Epithelial cell of proximal tubule (primary cell): ENCODE results near the gene ZNF783. TPM values are rescaled to one million over a fixed set of nuclear protein-coding genes. Genes with fewer than 3 reads are reported as not detected.
"Not testable (repeated sequence)": the region's sequence is repeated elsewhere in the genome, so short reads cannot be mapped to it uniquely, and the experiment has no call there.

ENCODE experiments used
- DNase-seq: peaks from one replicate; pipeline ENCODE4 v3.0.0-alpha.2; 2011; ENCODE audit warnings: low read depth
- H3K4me3 ChIP-seq: 2 replicates; pipeline ENCODE4 v1.5.1; 2011; ENCODE audit warnings: low read depth, mild to moderate bottlenecking, low read length
- total RNA-seq: library from RNA; depleted of rRNA; stranded (reverse); fragments of >200 nt; gene quantifications from 2 replicates; pipeline ENCODE4 v1.2.3, GENCODE V29; 2015
- TF ChIP-seq, protein P1 (sequence below): conservative IDR thresholded peaks from 2 replicates; pipeline ENCODE4 v1.5.1; 2012; ENCODE audit warnings: low read depth, mild to moderate bottlenecking, low read length

ZNF783 gene
- total RNA-seq, 1 donor from 2014 or later: 5.4 TPM

DNA sequence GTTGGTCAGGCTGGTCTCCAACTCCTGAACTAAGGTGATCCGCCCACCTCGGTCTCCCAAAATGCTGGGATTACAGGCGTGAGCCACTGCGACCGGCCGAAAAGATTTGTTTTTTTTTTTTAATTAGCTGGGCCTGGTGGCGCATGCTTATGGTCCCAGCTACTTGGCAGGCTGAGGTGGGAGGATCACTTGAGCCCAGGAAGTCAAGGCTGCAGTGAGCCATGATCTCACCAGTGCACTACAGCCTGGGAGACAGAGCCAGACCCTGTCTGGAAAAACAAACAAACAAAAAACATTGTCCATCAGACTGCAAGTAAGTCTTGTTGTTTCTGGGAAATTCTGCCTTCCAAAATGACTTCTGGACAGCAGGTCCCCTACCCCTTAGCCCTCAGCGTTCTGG is 38.8 kb upstream of the ZNF783 start:
- no peak overlapping the region for H3K4me3 ChIP-seq
- TF ChIP-seq, protein P1, sequence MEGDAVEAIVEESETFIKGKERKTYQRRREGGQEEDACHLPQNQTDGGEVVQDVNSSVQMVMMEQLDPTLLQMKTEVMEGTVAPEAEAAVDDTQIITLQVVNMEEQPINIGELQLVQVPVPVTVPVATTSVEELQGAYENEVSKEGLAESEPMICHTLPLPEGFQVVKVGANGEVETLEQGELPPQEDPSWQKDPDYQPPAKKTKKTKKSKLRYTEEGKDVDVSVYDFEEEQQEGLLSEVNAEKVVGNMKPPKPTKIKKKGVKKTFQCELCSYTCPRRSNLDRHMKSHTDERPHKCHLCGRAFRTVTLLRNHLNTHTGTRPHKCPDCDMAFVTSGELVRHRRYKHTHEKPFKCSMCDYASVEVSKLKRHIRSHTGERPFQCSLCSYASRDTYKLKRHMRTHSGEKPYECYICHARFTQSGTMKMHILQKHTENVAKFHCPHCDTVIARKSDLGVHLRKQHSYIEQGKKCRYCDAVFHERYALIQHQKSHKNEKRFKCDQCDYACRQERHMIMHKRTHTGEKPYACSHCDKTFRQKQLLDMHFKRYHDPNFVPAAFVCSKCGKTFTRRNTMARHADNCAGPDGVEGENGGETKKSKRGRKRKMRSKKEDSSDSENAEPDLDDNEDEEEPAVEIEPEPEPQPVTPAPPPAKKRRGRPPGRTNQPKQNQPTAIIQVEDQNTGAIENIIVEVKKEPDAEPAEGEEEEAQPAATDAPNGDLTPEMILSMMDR: no peak
- DNase-seq: no peak

DNA sequence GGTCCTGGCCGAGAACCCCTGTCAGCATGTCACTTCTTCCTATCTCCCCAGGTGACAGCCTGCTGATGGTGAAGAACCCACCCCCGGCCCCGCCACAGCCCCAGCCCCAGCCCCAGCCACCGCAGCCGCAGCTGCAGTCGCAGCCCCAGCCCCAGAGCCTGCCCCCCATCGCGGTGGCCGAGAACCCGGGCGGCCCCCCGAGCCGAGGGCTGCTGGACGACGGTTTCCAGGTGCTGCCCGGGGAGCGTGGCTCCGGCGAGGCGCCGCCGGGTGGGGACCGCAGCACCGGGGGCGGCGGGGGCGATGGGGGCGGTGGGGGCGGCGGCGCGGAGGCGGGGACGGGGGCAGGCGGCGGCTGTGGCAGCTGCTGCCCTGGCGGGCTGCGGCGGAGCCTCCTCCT is 38.2 kb upstream of the ZNF783 start:
- DNase-seq: no peak
- TF ChIP-seq, protein P1: no peak
- H3K4me3 ChIP-seq: no peak overlapping the region

DNA sequence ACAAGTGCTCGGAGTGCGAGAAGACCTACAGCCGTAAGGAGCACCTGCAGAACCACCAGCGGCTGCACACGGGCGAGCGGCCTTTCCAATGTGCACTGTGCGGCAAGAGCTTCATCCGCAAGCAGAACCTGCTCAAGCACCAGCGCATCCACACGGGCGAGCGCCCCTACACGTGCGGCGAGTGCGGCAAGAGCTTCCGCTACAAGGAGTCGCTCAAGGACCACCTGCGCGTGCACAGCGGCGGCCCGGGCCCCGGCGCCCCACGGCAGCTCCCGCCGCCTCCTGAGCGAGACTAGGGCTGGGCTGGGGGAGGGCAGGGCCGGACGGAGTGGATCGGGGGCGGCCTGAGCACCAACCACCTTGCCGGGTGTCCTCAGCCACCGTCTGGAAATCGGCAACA is 37.6 kb upstream of the ZNF783 start:
- no peak for DNase-seq
- TF ChIP-seq, protein P1: no peak
- no peak overlapping the region for H3K4me3 ChIP-seq

DNA sequence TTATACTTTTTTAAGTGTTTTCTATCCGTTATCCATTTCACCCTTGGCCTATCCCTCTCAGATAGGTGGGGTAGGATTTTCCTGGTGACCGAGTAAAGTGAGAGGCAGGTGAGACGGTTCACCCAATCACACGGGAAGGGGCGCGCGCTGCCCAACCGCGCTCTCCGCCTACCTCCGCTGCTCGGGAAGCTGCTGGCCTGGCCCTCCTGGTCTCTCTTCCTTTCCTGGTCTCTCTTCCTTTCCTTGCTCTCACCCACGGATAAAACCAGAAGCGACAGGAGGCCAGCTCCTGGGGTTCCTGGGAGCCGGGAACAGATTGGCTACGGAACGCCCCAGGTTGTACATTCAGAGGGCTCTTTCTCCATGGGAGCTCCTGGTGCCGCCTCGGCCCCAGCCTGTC is 36.9 kb upstream of the ZNF783 start:
- no peak overlapping the region for H3K4me3 ChIP-seq
- TF ChIP-seq, protein P1: no peak
- DNase-seq: no peak

DNA sequence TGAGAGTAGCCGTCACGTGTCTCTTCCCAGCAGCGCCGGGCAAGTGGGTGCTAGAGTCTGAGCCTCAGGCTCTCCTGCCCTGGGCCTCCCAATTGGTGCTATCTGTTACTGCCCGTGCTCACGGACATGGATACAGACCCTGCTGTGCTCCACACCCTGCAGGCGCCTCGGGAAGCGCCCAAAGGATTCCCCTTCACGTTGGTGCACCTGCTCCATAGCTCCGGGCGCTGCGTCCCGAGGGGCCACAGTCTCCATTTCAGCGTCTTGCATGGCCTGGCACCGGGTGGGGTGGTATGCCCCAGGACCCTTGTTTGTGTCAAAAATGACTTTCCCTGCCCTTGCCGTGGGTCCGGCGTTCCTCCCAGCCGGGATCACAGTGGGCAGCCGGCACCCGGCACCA is 36.3 kb upstream of the ZNF783 start:
- DNase-seq: no peak
- TF ChIP-seq, protein P1: no peak
- no peak overlapping the region for H3K4me3 ChIP-seq

DNA sequence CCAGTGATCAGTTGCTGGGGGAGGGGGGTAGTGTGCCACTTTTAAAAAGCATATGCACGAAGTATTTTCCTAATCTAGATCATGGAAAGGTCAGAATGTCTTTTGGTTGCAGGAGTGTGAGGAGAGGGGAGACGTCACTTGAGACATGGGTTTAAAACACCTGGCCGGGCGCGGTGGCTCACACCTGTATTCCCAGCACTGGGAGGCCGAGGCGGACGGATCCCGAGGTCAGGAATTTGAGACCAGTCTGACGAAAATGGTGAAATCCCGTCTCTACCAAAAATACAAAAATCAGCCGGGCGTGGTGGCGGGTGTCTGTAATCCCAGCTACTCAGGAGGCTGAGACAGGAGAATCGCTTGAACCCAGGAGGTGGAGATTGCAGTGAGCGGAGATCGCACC is 35.6 kb upstream of the ZNF783 start:
- DNase-seq, H3K4me3 ChIP-seq: not testable (repeated sequence)

DNA sequence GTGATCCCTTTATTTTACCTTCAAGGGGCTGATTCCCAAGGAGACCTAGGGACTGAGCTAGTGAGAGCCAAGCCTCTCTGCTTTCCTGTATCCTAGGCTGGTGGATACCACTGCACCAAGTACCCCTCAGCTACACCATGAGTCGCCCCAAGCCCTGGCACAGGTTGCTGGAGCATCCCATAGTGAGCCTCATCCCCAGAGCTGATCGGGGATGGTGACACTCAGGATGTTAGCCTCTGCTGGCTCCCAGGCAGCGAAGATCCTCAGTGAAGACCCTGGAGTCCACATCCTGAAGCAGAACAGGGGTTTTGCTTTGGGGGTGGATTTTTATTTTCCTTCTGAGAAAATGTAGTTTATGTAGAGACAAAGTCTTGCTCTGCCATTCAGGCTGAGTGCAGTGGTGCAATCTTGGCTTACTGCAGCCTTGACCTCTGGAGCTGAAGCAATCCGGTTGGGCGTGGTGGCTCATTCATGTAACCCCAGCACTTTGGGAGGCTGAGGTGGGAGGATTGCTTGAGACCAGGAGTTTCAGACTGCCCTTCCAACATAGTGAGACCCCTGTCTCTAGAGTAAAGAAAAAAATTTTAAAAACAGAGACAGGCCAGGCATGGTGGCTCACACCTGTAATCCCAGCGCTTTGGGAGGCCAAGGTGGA is 35.0 kb upstream of the ZNF783 start:
- DNase-seq: no peak
- TF ChIP-seq, protein P1: no peak
- no peak overlapping the region for H3K4me3 ChIP-seq
